Measurements from ENCODE around the gene TRIM2.

DNA sequence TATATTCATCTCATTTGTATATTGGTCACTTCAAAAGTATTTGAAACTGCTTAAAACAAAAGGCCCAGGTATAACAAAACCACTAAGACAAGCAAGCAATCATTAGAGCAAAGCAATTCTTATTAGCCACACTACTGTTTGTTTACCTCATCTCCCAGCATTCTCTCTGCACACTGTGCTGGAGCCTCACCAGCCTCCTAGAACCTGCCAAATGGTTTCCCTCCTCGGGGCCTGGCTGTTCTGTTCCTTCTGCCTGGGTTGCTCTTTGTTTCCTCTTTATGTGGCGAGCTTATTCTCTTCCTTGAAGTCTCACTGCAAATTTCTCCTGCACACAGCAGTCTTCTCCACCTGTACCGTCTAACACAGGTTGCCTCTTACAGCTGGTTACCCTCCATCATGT lies 72.7 kb downstream of the TRIM2 start:
- TF ChIP-seq, protein P1, sequence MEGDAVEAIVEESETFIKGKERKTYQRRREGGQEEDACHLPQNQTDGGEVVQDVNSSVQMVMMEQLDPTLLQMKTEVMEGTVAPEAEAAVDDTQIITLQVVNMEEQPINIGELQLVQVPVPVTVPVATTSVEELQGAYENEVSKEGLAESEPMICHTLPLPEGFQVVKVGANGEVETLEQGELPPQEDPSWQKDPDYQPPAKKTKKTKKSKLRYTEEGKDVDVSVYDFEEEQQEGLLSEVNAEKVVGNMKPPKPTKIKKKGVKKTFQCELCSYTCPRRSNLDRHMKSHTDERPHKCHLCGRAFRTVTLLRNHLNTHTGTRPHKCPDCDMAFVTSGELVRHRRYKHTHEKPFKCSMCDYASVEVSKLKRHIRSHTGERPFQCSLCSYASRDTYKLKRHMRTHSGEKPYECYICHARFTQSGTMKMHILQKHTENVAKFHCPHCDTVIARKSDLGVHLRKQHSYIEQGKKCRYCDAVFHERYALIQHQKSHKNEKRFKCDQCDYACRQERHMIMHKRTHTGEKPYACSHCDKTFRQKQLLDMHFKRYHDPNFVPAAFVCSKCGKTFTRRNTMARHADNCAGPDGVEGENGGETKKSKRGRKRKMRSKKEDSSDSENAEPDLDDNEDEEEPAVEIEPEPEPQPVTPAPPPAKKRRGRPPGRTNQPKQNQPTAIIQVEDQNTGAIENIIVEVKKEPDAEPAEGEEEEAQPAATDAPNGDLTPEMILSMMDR (IDR thresholded peaks at IDR 0.05; ENCODE audit: insufficient read depth, low read depth, low read length): no peak
- TF ChIP-seq EZH2 (IDR thresholded peaks at IDR 0.05; ENCODE audit: insufficient read depth, low read length): no peak

Data from astrocyte (in vitro differentiated cells and primary cell).